T-helper 9 cell (primary cell): ENCODE measurements around the gene RWDD1.

Experiments
- DNase-seq: peaks from one replicate; pipeline ENCODE4 v3.0.0-alpha.2; 2020

The RWDD1 gene

DNA sequence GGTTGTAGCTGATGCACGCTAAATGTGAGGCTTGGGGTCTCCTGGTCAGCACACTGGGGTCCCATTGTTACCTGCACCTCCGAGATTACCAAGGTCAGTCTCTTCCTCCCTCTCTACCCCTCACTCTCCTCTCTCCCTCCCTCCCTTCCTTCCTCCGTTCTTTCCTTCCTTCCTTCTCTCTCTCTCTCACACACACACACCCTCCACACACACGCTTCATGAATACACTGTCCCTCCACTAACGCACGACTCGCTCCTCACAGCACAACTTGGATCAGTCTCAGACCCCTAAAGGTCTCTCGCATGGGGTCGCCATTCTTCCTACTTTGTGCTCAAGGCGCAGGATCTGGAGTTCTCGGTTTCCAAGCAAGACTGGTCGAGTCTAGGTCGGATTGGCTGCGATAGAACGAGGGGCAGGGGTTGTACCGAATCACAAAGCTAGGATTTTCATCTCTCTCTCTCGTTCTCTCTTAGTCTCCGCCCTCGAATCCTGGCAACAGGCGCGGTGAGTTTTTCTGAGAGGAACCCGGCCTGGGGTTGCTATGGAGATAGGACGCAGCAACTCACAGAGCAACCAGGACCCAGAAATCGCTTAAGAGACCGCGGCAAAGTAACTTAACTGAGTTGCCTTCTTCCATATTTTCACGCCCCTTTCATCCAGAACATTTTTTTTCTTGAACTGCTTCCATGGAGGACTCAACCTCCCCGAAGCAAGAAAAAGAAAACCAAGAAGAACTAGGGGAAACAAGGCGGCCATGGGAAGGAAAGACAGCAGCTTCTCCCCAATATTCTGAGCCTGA, 44.8 kb downstream of the RWDD1 start, which contains the start of gene RSPH4A:
RSPH4A (plus strand) TSS at position 543 of the 800 bp plus-strand sequence; CDS start at position 688, 145 bp downstream.
- peak; percentile 44 for DNase-seq

- no peak for DNase-seq
These were observed 45.4 kb downstream of the RWDD1 start for GRCh38 chr6:116616737-116617053.

- DNase-seq, result no peak
These were observed 52.9 kb downstream of the RWDD1 start for GRCh38 chr6:116624036-116624805.

DNA sequence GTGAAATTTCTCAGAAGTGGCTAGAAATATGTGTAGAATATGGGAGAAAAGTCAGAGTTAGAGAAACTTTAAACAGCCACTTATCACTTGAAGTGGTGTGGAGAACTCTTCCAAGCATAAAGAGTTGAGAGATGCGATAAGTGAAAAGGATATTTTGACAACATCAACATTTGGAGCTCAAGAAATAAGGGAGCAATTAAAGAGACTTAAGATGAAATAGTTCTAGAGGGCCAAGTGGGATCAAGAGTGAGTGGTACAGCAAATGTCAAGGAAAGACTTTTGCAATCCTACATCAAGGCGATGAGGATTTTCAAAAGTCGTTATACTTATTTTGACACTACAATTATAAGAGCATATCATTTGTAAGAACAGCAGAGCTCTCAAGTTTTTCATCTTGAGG, 54.6 kb downstream of the RWDD1 start:
- no peak for DNase-seq

DNA sequence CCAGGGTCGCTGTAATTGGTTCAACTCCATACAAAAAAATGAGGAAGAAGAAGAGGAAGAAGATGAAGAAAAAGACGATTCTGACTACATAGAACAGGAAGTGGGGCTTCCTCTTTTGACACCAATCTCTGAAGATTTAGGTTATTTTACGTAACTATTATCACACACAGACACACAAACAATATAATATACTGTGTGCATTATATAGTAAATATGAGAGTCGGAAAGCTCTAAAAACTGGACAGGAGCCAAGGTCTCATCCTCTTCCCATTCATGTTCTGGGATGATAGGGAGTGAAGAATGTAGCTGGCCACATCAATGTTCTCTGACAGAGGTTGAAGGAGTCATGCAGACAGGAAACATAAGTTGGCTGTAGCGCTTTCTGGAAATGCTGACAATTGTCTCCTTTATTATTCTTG, 58.3 kb downstream of the RWDD1 start:
- no peak for DNase-seq

- DNase-seq, result no peak
These were observed 60.2 kb downstream of the RWDD1 start for GRCh38 chr6:116631379-116631990.

- DNase-seq, result no peak
These were observed 62.4 kb downstream of the RWDD1 start for GRCh38 chr6:116633685-116634084.
